ENCODE data around the gene SRRM1.

Gene SRRM1

GRCh38 chr1:24642481-24643362 lies at the start of gene SRRM1:
TSS of gene SRRM1 (plus strand) at chr1:24643302. CDS start at chr1:24643327, 25 bp downstream.
- DNase-seq (ENCODE audit: low read depth in 2 of 2), result peak; percentile 98

- no peak for DNase-seq (ENCODE audit: low read depth in 2 of 2)
Observed at GRCh38 chr1:24594328-24594598, 48.8 kb upstream of the SRRM1 start.

- no peak for DNase-seq (ENCODE audit: low read depth in 2 of 2)
Observed at GRCh38 chr1:24596401-24596880, 46.7 kb upstream of the SRRM1 start.

- DNase-seq (ENCODE audit: low read depth in 2 of 2), result no peak
Observed at GRCh38 chr1:24599265-24599664, 43.8 kb upstream of the SRRM1 start.

- DNase-seq (ENCODE audit: low read depth in 2 of 2), result no peak
Observed at GRCh38 chr1:24600551-24600950, 42.6 kb upstream of the SRRM1 start.

- DNase-seq (ENCODE audit: low read depth in 2 of 2), result no peak
Observed at GRCh38 chr1:24605534-24606295, 37.4 kb upstream of the SRRM1 start.

- no peak for DNase-seq (ENCODE audit: low read depth in 2 of 2)
Observed at GRCh38 chr1:24606296-24606605, 36.9 kb upstream of the SRRM1 start.

GRCh38 chr1:24606621-24607020 lies 36.5 kb upstream of the SRRM1 start:
- no peak for DNase-seq (ENCODE audit: low read depth in 2 of 2)

- DNase-seq (ENCODE audit: low read depth in 2 of 2), result no peak
Observed at GRCh38 chr1:24609949-24610517, 33.1 kb upstream of the SRRM1 start.

- DNase-seq (ENCODE audit: low read depth in 2 of 2), result no peak
Observed at GRCh38 chr1:24619376-24619775, 23.7 kb upstream of the SRRM1 start.

GRCh38 chr1:24620678-24621077 lies 22.4 kb upstream of the SRRM1 start:
- DNase-seq (ENCODE audit: low read depth in 2 of 2), result no peak

GRCh38 chr1:24621121-24621520 lies 22.0 kb upstream of the SRRM1 start:
- no peak for DNase-seq (ENCODE audit: low read depth in 2 of 2)

GRCh38 chr1:24622218-24622617 lies 20.9 kb upstream of the SRRM1 start:
- DNase-seq (ENCODE audit: low read depth in 2 of 2), result no peak

GRCh38 chr1:24632832-24633175 lies 10.3 kb upstream of the SRRM1 start:
- no peak for DNase-seq (ENCODE audit: low read depth in 2 of 2)

GRCh38 chr1:24635195-24635843 lies 7.8 kb upstream of the SRRM1 start:
- no peak for DNase-seq (ENCODE audit: low read depth in 2 of 2)

GRCh38 chr1:24636661-24637357 lies 6.3 kb upstream of the SRRM1 start:
- DNase-seq (ENCODE audit: low read depth in 2 of 2), result no peak

- DNase-seq (ENCODE audit: low read depth in 2 of 2), result no peak
Observed at GRCh38 chr1:24639094-24639493, 4.0 kb upstream of the SRRM1 start.

- DNase-seq (ENCODE audit: low read depth in 2 of 2), result no peak
Observed at GRCh38 chr1:24639881-24640280, 3.2 kb upstream of the SRRM1 start.

GRCh38 chr1:24640288-24640687 lies 2.8 kb upstream of the SRRM1 start:
- DNase-seq (ENCODE audit: low read depth in 2 of 2), result no peak

- DNase-seq (ENCODE audit: low read depth in 2 of 2), result peak in 1 of 2 donors; percentile 11
Observed at GRCh38 chr1:24641646-24642151, 1.4 kb upstream of the SRRM1 start.

GRCh38 chr1:24643363-24644099 lies 429 bp downstream of the SRRM1 start:
- DNase-seq (ENCODE audit: low read depth in 2 of 2), result no peak

All from stimulated activated CD8-positive, alpha-beta memory T cell treated with anti-CD3 and anti-CD28 coated beads, Interleukin-15, amount 100 ng/mL, for 4 hours (primary cell).